Natural killer cell (primary cell): Measurements from ENCODE around the gene ZBTB5. TPM values are rescaled to one million over a fixed set of nuclear protein-coding genes. Genes with fewer than 3 reads are reported as not detected.

Experiments
- ATAC-seq, 3 donors: fragments of 150-1000 bp in 2 of 3; fragments of 200-7000 bp in 1 of 3; cut with Tn5 transposase; 1 replicate in 1 of 3; 2 replicates in 2 of 3; pipeline ENCODE4 v1.10.0; 2021; ENCODE audit warnings: mild to moderate bottlenecking in 2 of 3, moderate library complexity in 2 of 3
- DNase-seq, 2 donors: peaks; one replicate each; pipeline versions ENCODE4 v3.0.0 to v3.0.0-alpha.2; 2013 to 2021; ENCODE audit warnings: mixed read lengths in 1 of 2
- H3K27ac ChIP-seq: one replicate; pipeline ENCODE4 v1.5.1; 2013; ENCODE audit warnings: mild to moderate bottlenecking, low read length
- H3K27me3 ChIP-seq: one replicate; pipeline ENCODE4 v1.6.1; 2013; ENCODE audit warnings: low read length; ENCODE audit not compliant: control insufficient read depth, insufficient read depth
- H3K36me3 ChIP-seq: one replicate; pipeline ENCODE4 v1.6.1; 2013; ENCODE audit warnings: low read length; ENCODE audit not compliant: control insufficient read depth, insufficient read depth
- H3K4me1 ChIP-seq: one replicate; pipeline ENCODE4 v1.6.1; 2013; ENCODE audit warnings: low read length; ENCODE audit not compliant: control insufficient read depth, insufficient read depth
- H3K4me3 ChIP-seq: one replicate; pipeline ENCODE4 v1.5.1; 2013; ENCODE audit warnings: low read length
- H3K9me3 ChIP-seq: one replicate; pipeline ENCODE4 v1.6.1; 2013; ENCODE audit warnings: low read length; ENCODE audit not compliant: control insufficient read depth, insufficient read depth
- H3K27ac Mint-ChIP-seq, 2 donors: one replicate each; pipeline ENCODE4 v1.8.0; 2022; ENCODE audit warnings: mild to moderate bottlenecking in 2 of 2, mixed read lengths in 2 of 2, moderate library complexity in 1 of 2
- H3K27me3 Mint-ChIP-seq, 2 donors: one replicate each; pipeline ENCODE4 v1.8.0; 2022; ENCODE audit warnings: low read depth in 2 of 2, mixed read lengths in 2 of 2
- H3K36me3 Mint-ChIP-seq: one replicate; pipeline ENCODE4 v1.8.0; 2022; ENCODE audit warnings: mixed read lengths
- H3K4me1 Mint-ChIP-seq, 2 donors: one replicate each; pipeline ENCODE4 v1.8.0; 2022; ENCODE audit warnings: mixed read lengths in 2 of 2
- H3K4me3 Mint-ChIP-seq: one replicate; pipeline ENCODE4 v1.8.0; 2022; ENCODE audit warnings: mild to moderate bottlenecking, moderate library complexity, mixed read lengths
- H3K9me3 Mint-ChIP-seq, 2 donors: one replicate each; pipeline ENCODE4 v1.8.0; 2022; ENCODE audit warnings: mixed read lengths in 2 of 2
- CTCF ChIP-seq: fragments of 200-600 bp; IDR thresholded peaks from one replicate; pipeline ENCODE4 v1.8.0; 2022; ENCODE audit warnings: antibody characterized with exemption
- WGBS: methylation state at CpG from one replicate; pipeline ENCODE4 v1.1.7; 2013; ENCODE audit warnings: missing lambda C conversion rate; ENCODE audit not compliant: insufficient coverage; 5-methylcytosine and 5-hydroxymethylcytosine counted together
- intact Hi-C: fragments of 100-400 bp; cut with micrococcal nuclease; formaldehyde crosslinking; loops from one replicate; pipeline ENCODE4 v1.14.2; 2022
- total RNA-seq, 4 donors: library from RNA; stranded (reverse); fragments of 120-200 nt in 1 of 4; gene quantifications; one replicate each; pipeline versions ENCODE4 v1.2.3 to v1.2.4, GENCODE V29; 2013 to 2022

ZBTB5 gene
- total RNA-seq, 3 donors from 2014 or later (not counting 1 experiment from before 2014, with no cell fraction given) = 12.6 to 14.2 (median 13.3) TPM

GRCh38 chr9:37412431-37413151 is 52.7 kb downstream of the ZBTB5 start:
- peaks cover 27% of the 10 kb centered on the region for H3K4me1 ChIP-seq
- no peak overlapping the region for H3K4me3 ChIP-seq
- no peaks in the 10 kb centered on the region for H3K36me3 ChIP-seq
- H3K27ac ChIP-seq = no peak overlapping the region
- WGBS = 95% methylated on average over 17 of the region's 17 CpGs
- H3K4me1 Mint-ChIP-seq = peaks cover 7% of the 10 kb centered on the region in 2 donors
- H3K27ac Mint-ChIP-seq = no peak overlapping the region
- no peak for TF ChIP-seq CTCF
- no peak overlapping the region for H3K4me3 Mint-ChIP-seq
- DNase-seq (no peak), ATAC-seq (no peak)
- no peaks in the 10 kb centered on the region for H3K9me3 ChIP-seq
- intact Hi-C loops = loop anchor here (10.0 kb wide), 1 partner anchor 92 kb away; no protein-coding TSS in a partner anchor
- peaks cover 6 to 7% of the 10 kb centered on the region in 2 donors for H3K27me3 Mint-ChIP-seq
- no peaks in the 10 kb centered on the region for H3K9me3 Mint-ChIP-seq
- H3K27me3 ChIP-seq = no peaks in the 10 kb centered on the region
- H3K36me3 Mint-ChIP-seq = no peaks in the 10 kb centered on the region

GRCh38 chr9:37410969-37411785 is 54.1 kb downstream of the ZBTB5 start:
- WGBS = 72% methylated on average over 10 of the region's 13 CpGs

GRCh38 chr9:37410354-37410861 is 54.8 kb downstream of the ZBTB5 start:
- H3K9me3 ChIP-seq = no peaks in the 10 kb centered on the region
- intact Hi-C loops = loop anchor here (10.0 kb wide), 1 partner anchor 94 kb away; no protein-coding TSS in a partner anchor
- 90% methylated on average over 6 of the region's 9 CpGs for WGBS
- Mint-ChIP-seq H3K27me3 (peaks cover 6 to 7% of the 10 kb centered on the region in 2 donors), H3K4me1 (peaks cover 5 to 6% of the 10 kb centered on the region in 2 donors), H3K36me3 (no peaks in the 10 kb centered on the region), H3K27ac (no peak overlapping the region), H3K9me3 (no peaks in the 10 kb centered on the region), H3K4me3 (no peak overlapping the region)
- no peak overlapping the region for H3K4me3 ChIP-seq
- no peak overlapping the region for H3K27ac ChIP-seq
- no peaks in the 10 kb centered on the region for H3K36me3 ChIP-seq
- ATAC-seq = no peak
- peaks cover 25% of the 10 kb centered on the region for H3K4me1 ChIP-seq
- no peaks in the 10 kb centered on the region for H3K27me3 ChIP-seq
- TF ChIP-seq CTCF = no peak
- DNase-seq = no peak

More at GRCh38 chr9:37410969-37411785, 54.1 kb downstream of the ZBTB5 start:
- H3K4me1 ChIP-seq = peaks cover 27% of the 10 kb centered on the region
- ATAC-seq (no peak), DNase-seq (no peak)
- Mint-ChIP-seq H3K27ac (no peak overlapping the region), H3K4me1 (peaks cover 7% of the 10 kb centered on the region in 2 donors), H3K36me3 (no peaks in the 10 kb centered on the region), H3K9me3 (no peaks in the 10 kb centered on the region), H3K4me3 (no peak overlapping the region), H3K27me3 (peaks cover 6 to 7% of the 10 kb centered on the region in 2 donors)
- H3K9me3 ChIP-seq = no peaks in the 10 kb centered on the region
- H3K4me3 ChIP-seq = no peak overlapping the region
- H3K27me3 ChIP-seq = no peaks in the 10 kb centered on the region
- H3K36me3 ChIP-seq = no peaks in the 10 kb centered on the region
- intact Hi-C loops = loop anchor here (10.0 kb wide), 1 partner anchor 94 kb away; no protein-coding TSS in a partner anchor
- no peak overlapping the region for H3K27ac ChIP-seq
- no peak for TF ChIP-seq CTCF
